Stomach (tissue), 4 donors: ENCODE measurements around the gene HAGHL.

ENCODE experiments used
- CTCF ChIP-seq, 7 experiments: fragments of 450-650 bp in 4 of 7; fragments of 200-600 bp in 3 of 7; sonication (generic) in 3 of 7; IDR thresholded peaks; one replicate each; pipeline ENCODE4 v1.5.1; 2016 to 2019; ENCODE audit warnings: antibody characterized with exemption in 7 of 7, control low read depth in 2 of 7, mild to moderate bottlenecking in 1 of 7
- POLR2A ChIP-seq, 4 donors: fragments of 450-650 bp; IDR thresholded peaks; one replicate each; pipeline ENCODE4 v1.6.1; 2016; ENCODE audit warnings: antibody characterized with exemption in 4 of 4, control low read depth in 2 of 4, mild to moderate bottlenecking in 1 of 4, moderate library complexity in 1 of 4

DNA sequence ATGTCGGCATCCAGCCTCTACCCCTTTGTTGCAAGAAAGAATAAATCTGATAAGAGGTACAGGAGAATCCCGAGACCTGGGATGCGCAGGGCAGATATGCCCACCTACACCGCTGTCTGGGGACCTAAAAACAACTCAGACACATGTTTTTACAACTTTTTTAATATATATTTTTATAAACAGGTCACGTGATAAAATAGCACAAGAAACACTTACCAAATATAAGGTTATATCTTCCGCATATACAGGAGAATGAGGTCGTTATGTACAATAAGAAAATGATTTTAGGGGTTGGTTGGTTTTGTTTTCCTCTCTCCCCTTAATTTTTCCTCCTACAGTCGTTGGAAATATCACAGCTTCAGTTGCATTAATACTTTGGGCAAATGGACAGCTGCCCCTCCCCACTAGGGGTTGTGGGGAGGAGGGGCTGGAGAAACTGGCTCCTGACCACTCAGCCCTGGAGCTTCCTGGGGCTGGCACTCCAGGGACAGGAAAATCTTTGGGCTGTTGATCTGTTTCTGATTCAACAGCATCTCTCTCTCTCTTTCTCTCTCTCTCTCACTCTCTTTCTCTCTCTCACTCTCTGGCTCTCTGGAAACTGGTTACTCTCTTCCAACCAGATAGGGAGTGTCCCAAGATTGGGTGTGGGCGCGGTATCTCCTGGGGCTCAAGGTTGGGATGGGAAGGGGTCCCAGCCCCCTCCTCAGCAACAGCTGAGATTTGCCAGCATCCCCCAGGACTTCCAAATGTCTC, 34.4 kb upstream of the HAGHL start:
- TF ChIP-seq CTCF (IDR thresholded peaks at IDR 0.05) (no peak), POLR2A (IDR thresholded peaks at IDR 0.05) (no peak)
